ENCODE data around the gene HNRNPA1. TPM values are rescaled to one million over a fixed set of nuclear protein-coding genes. Genes with fewer than 3 reads are reported as not detected.
A peak's percentile ranks its signal among the peaks of the same experiment; 100 is the strongest.

HNRNPA1 gene
- total and polyA plus RNA-seq, 9 of the 15 experiments (the other 6 are each of a cell fraction or from before 2014, with no cell fraction given): 1,166 to 2,703 (median 1,815) TPM

- no peak for TF ChIP-seq XRCC5 (IDR thresholded peaks at IDR 0.05; ENCODE audit: low read depth, low read length)
- TF ChIP-seq RFX5 (IDR thresholded peaks at IDR 0.05; ENCODE audit: low read depth, low read length): no peak
- no peak; a peak in 1 of 6 replicates for TF ChIP-seq ZBTB11 (CRISPR knock-in tag; IDR thresholded peaks at IDR 0.05)
- 0 out of 2 replicates have a peak, but pooled peaks have one; percentile 18 for TF ChIP-seq SMAD4 (CRISPR knock-in tag; conservative IDR thresholded peaks at IDR 0.05)
- TF ChIP-seq HNRNPK (IDR thresholded peaks at IDR 0.05; ENCODE audit: low read depth, low read length, poor library complexity, severe bottlenecking): no peak
- no peak for TF ChIP-seq CHD2 (IDR thresholded peaks at IDR 0.05; ENCODE audit: low read depth, low read length)
- 0 out of 2 replicates have a peak, but pooled peaks have one; percentile 39 for TF ChIP-seq EHMT2 (IDR thresholded peaks at IDR 0.05)
- no peak for TF ChIP-seq PTBP1 (IDR thresholded peaks at IDR 0.05; ENCODE audit: low read depth, low read length)
- TF ChIP-seq KLF10 (CRISPR knock-in tag; IDR thresholded peaks at IDR 0.05): no peak
- no peak for TF ChIP-seq PREB (CRISPR knock-in tag; IDR thresholded peaks at IDR 0.05)
- peak; percentile 48; the same call in 1 of the 2 replicates for TF ChIP-seq CC2D1A (IDR thresholded peaks at IDR 0.05)
- TF ChIP-seq NCOA1 (IDR thresholded peaks at IDR 0.05; ENCODE audit: low read depth): no peak
- TF ChIP-seq NR2C1 (IDR thresholded peaks at IDR 0.05): no peak
- 0 out of 2 replicates have a peak, but pooled peaks have one; percentile 4 for TF ChIP-seq NR2C1 (tag; IDR thresholded peaks at IDR 0.05)
- no peak for TF ChIP-seq DDX20 (tag; IDR thresholded peaks at IDR 0.05; ENCODE audit: low read depth)
- no peak for TF ChIP-seq FOXK1 (CRISPR knock-in tag; IDR thresholded peaks at IDR 0.05; ENCODE audit: borderline replicate concordance)
- 0 out of 2 replicates have a peak, but pooled peaks have one; percentile 29 for TF ChIP-seq ZNF384 (IDR thresholded peaks at IDR 0.05; ENCODE audit: low read depth, low read length)
- peak; percentile 94; the same call in 1 of the 2 replicates for TF ChIP-seq HDGF (IDR thresholded peaks at IDR 0.05)
- TF ChIP-seq SNRNP70 (optimal IDR thresholded peaks at IDR 0.05; ENCODE audit: low read depth, low read length): no peak
- 0 out of 2 replicates have a peak, but pooled peaks have one; percentile 39 for TF ChIP-seq SMARCC2 (IDR thresholded peaks at IDR 0.05; ENCODE audit: low read depth)
- no peak for TF ChIP-seq ZNF512 (tag; IDR thresholded peaks at IDR 0.05)
- TF ChIP-seq HMG20A (CRISPR knock-in tag; conservative IDR thresholded peaks at IDR 0.05): no peak
- no peak for TF ChIP-seq TEAD2 (tag; IDR thresholded peaks at IDR 0.05)
- TF ChIP-seq TAL1 (IDR thresholded peaks at IDR 0.05): peak; percentile 70
- peak; percentile 57; the same call in 1 of the 2 replicates for TF ChIP-seq DPF2 (IDR thresholded peaks at IDR 0.05)
Measured at GRCh38 chr12:54296393-54297099, 16.0 kb downstream of the HNRNPA1 start (continued).

Data from K562 (cell line).